Right lung (tissue), 10 donors: Measurements from ENCODE around the gene TREX2. TPM values are rescaled to one million over a fixed set of nuclear protein-coding genes. Genes with fewer than 3 reads are reported as not detected.
A peak's percentile ranks its signal among the peaks of the same experiment; 100 is the strongest.

ENCODE experiments used
- DNase-seq, 2 donors: peaks; one replicate each; pipeline ENCODE4 v3.0.0-alpha.2; 2013
- long read RNA-seq, 8 donors: transcript quantifications; one replicate each; lab custom pipeline, GENCODE V29; 2026
- polyA plus RNA-seq, 5 donors: library from polyadenylated mRNA; unstranded; fragments of 120-200 nt; gene quantifications; one replicate each; pipeline versions ENCODE4 v1.2.1 to v1.2.3, GENCODE V29; 2013; ENCODE audit warnings: inconsistent platforms in 1 of 5, low replicate concordance in 1 of 5; ENCODE audit not compliant: insufficient read length in 5 of 5, insufficient read depth in 1 of 5

The TREX2 gene
- 1 to 10 TPM in 1 of 5 donors, under 1 TPM in 4; 0.35 to 1.2 (median 0.76) TPM for polyA plus RNA-seq
- long read RNA-seq, donor 1: 0 reads
- long read RNA-seq, donor 2, partial matches to known transcripts: 7 of 7 reads
- long read RNA-seq, donor 2, other reads (novel, unspliced or antisense): 0 of 7 reads
- long read RNA-seq, donor 3: 0 reads
- long read RNA-seq, donor 4: 0 reads
- long read RNA-seq, donor 5: 0 reads
- long read RNA-seq, donor 6: 0 reads
- long read RNA-seq, donor 7, partial matches to known transcripts: 21 of 21 reads
- long read RNA-seq, donor 7, other reads (novel, unspliced or antisense): 0 of 21 reads
- long read RNA-seq, donor 8: 0 reads

- no peak for DNase-seq
These were observed at the start of gene TREX2 for GRCh38 chrX:153445856-153446635. TSS of gene TREX2 (minus strand) at chrX:153446056. CDS start at chrX:153445430, 626 bp downstream.

GRCh38 chrX:153495362-153495751 lies 49.5 kb upstream of the TREX2 start:
- DNase-seq: peak in 1 of 2 donors; percentile 50

- peak in 1 of 2 donors; percentile 48 for DNase-seq
These were observed 48.9 kb upstream of the TREX2 start, which contains the start of gene BGN for GRCh38 chrX:153494541-153495361. TSS of gene BGN (plus strand) at chrX:153494980. CDS start at chrX:153504632, 9,652 bp downstream.

GRCh38 chrX:153494061-153494460 lies 48.2 kb upstream of the TREX2 start:
- DNase-seq: no peak

- no peak for DNase-seq
These were observed 47.2 kb upstream of the TREX2 start for GRCh38 chrX:153493085-153493484.

- no peak for DNase-seq
These were observed 46.7 kb upstream of the TREX2 start for GRCh38 chrX:153492543-153492942.

GRCh38 chrX:153491918-153492317 lies 46.1 kb upstream of the TREX2 start:
- DNase-seq: no peak

GRCh38 chrX:153491351-153491914 lies 45.6 kb upstream of the TREX2 start:
- no peak for DNase-seq

GRCh38 chrX:153490217-153490930 lies 44.5 kb upstream of the TREX2 start:
- no peak for DNase-seq

- peak in 1 of 2 donors; percentile 42 for DNase-seq
These were observed 42.5 kb upstream of the TREX2 start for GRCh38 chrX:153488231-153488914.

- no peak for DNase-seq
These were observed 41.8 kb upstream of the TREX2 start for GRCh38 chrX:153487590-153488071.

- DNase-seq: no peak
These were observed 40.3 kb upstream of the TREX2 start for GRCh38 chrX:153486171-153486570.

GRCh38 chrX:153485396-153486080 lies 39.7 kb upstream of the TREX2 start:
- no peak for DNase-seq

- DNase-seq: no peak
These were observed 36.6 kb upstream of the TREX2 start for GRCh38 chrX:153482376-153483015.

- DNase-seq: no peak
These were observed 35.2 kb upstream of the TREX2 start for GRCh38 chrX:153481043-153481442.

- no peak for DNase-seq
These were observed 32.9 kb upstream of the TREX2 start for GRCh38 chrX:153478746-153479145.

- no peak for DNase-seq
These were observed 32.0 kb upstream of the TREX2 start for GRCh38 chrX:153477901-153478300.

GRCh38 chrX:153477364-153477857 lies 31.6 kb upstream of the TREX2 start:
- no peak for DNase-seq
